K562 (cell line): ENCODE measurements around the gene GPR107. TPM values are rescaled to one million over a fixed set of nuclear protein-coding genes. Genes with fewer than 3 reads are reported as not detected.

Source experiments
- ATAC-seq: fragments of 200-7000 bp; cut with Tn5 transposase; 3 replicates; pipeline ENCODE4 v1.9.1; 2020; ENCODE audit warnings: moderate library complexity
- BruUV-seq: library from RNA; stranded (reverse); fragments of 400-500 nt; replicated peaks from 2 replicates; lab custom pipeline; 2021; lab: Mats Ljungman, UMichigan
- CTCF ChIA-PET: fragments of 300-600 bp; formaldehyde crosslinking; extraction: SDS; loops from one replicate; lab custom pipeline; 2021; ENCODE audit warnings: low intra/inter-chr PET ratio; lab: Yijun Ruan, JAX
- POLR2A ChIA-PET: fragments of 300-600, 350-650 bp; sonication (Branson Sonifier 250); formaldehyde crosslinking; extraction: SDS; loops from one replicate; lab custom pipeline; 2021; ENCODE audit warnings: antibody characterized with exemption, inconsistent platforms; lab: Yijun Ruan, JAX
- DNase-seq, 4 experiments: peaks; one replicate each; pipeline versions ENCODE4 v3.0.0 to v3.0.0-alpha.2; 2011 to 2018; ENCODE audit warnings: low spot score in 3 of 4, mixed read lengths in 3 of 4; ENCODE audit errors: extremely low read depth in 1 of 4
- FAIRE-seq: peaks from 2 replicates; lab custom pipeline; 2011; peaks lifted over from hg19 to GRCh38; lab: Jason Lieb, UNC
- H2AFZ ChIP-seq: 2 replicates; pipeline ENCODE4 v1.6.0; 2011; ENCODE audit warnings: low read depth, low read length, control low read depth, inconsistent platforms
- H3K27ac ChIP-seq: fragments of 200-600 bp; 3 replicates; pipeline ENCODE4 v1.8.0; 2011; ENCODE audit warnings: low read depth, mild to moderate bottlenecking, control low read depth, inconsistent platforms, low read length, moderate library complexity, mixed read lengths; ENCODE audit errors: extremely low read depth
- H3K27me3 ChIP-seq, 2 experiments: fragments of 300-600 bp in 1 of 2; 2 replicates in 1 of 2; 3 replicates in 1 of 2; pipeline versions ENCODE4 v1.6.0 to v1.8.0; 2011; ENCODE audit warnings: inconsistent platforms in 2 of 2, low read length in 2 of 2, mild to moderate bottlenecking in 1 of 2, mixed read lengths in 1 of 2, moderate library complexity in 1 of 2; ENCODE audit not compliant: control insufficient read depth in 2 of 2, insufficient read depth in 2 of 2
- H3K36me3 ChIP-seq: fragments of 300-600 bp; 3 replicates; pipeline ENCODE4 v1.8.0; 2011; ENCODE audit warnings: mild to moderate bottlenecking, low read length, inconsistent platforms; ENCODE audit not compliant: control insufficient read depth, insufficient read depth
- H3K4me1 ChIP-seq, 2 experiments: fragments of 200-600 bp in 1 of 2; replicated peaks in 1 of 2; 2 replicates in 1 of 2; 3 replicates in 1 of 2; pipeline versions ENCODE4 v1.5.1 to v1.8.0; 2011; ENCODE audit warnings: inconsistent platforms in 2 of 2, low read length in 2 of 2, mild to moderate bottlenecking in 1 of 2, mixed read lengths in 1 of 2, moderate library complexity in 1 of 2; ENCODE audit not compliant: control insufficient read depth in 2 of 2, insufficient read depth in 2 of 2
- H3K4me2 ChIP-seq: 2 replicates; pipeline ENCODE4 v1.6.1; 2011; ENCODE audit warnings: low read length, control low read depth, inconsistent platforms, mixed read lengths; ENCODE audit not compliant: insufficient read depth
- H3K4me3 ChIP-seq: fragments of 200-600 bp; sonication (generic), shearing (Covaris generic); 2 replicates; pipeline ENCODE4 v1.5.1; 2016; ENCODE audit warnings: control low read depth, inconsistent platforms
- H3K79me2 ChIP-seq: fragments of 200-600 bp; 3 replicates; pipeline ENCODE4 v1.8.0; 2011; ENCODE audit warnings: low read length, inconsistent platforms; ENCODE audit not compliant: control insufficient read depth, insufficient read depth
- H3K9ac ChIP-seq, 2 experiments: 2 replicates each; pipeline versions ENCODE4 v1.6.0 to v1.6.1; 2011; ENCODE audit warnings: low read depth in 2 of 2, low read length in 2 of 2, control low read depth in 1 of 2, inconsistent platforms in 1 of 2, mild to moderate bottlenecking in 1 of 2, mixed read lengths in 1 of 2; ENCODE audit not compliant: insufficient read depth in 1 of 2
- H3K9me1 ChIP-seq: one replicate; pipeline ENCODE4 v1.6.0; 2011; ENCODE audit warnings: inconsistent platforms, mild to moderate bottlenecking, low read length, moderate library complexity; ENCODE audit not compliant: control insufficient read depth, insufficient read depth
- H3K9me3 ChIP-seq: replicated peaks from 2 replicates; pipeline ENCODE4 v1.5.1; 2011; ENCODE audit warnings: low read depth, low read length, inconsistent platforms; ENCODE audit not compliant: control insufficient read depth, insufficient read depth
- H4K20me1 ChIP-seq: replicated peaks from 2 replicates; pipeline ENCODE4 v1.6.1; 2011; ENCODE audit warnings: low read length, inconsistent platforms, mixed read lengths; ENCODE audit not compliant: control insufficient read depth, insufficient read depth
- ARID4B ChIP-seq: sonication (generic); formaldehyde crosslinking; IDR thresholded peaks from 2 replicates; pipeline ENCODE4 v1.8.0; 2022; ENCODE audit warnings: mild to moderate bottlenecking, missing genetic modification reagents
- CEBPG ChIP-seq, 3 experiments: fragments of 200-800 bp in 1 of 3; sonication (Bioruptor generic) in 1 of 3; sonication (generic) in 1 of 3; formaldehyde crosslinking in 1 of 3; IDR thresholded peaks in 2 of 3; conservative IDR thresholded peaks in 1 of 3; 2 replicates each; pipeline versions ENCODE4 v1.6.1 to v1.8.0; 2016 to 2022; ENCODE audit warnings: missing compliant biosample characterization in 2 of 3, missing genetic modification characterization in 2 of 3, mild to moderate bottlenecking in 1 of 3, missing genetic modification reagents in 1 of 3
- GTF2F1 ChIP-seq: IDR thresholded peaks from 2 replicates; pipeline ENCODE4 v1.6.1; 2011; ENCODE audit warnings: low read depth, low read length, improper control_type of control experiment
- IRF9 ChIP-seq: fragments of 450-650 bp; IDR thresholded peaks from 2 replicates; pipeline ENCODE4 v1.6.1; 2016; ENCODE audit warnings: missing biosample characterization, missing genetic modification characterization
- MXI1 ChIP-seq: IDR thresholded peaks from 2 replicates; pipeline ENCODE4 v1.6.1; 2011; ENCODE audit warnings: low read depth, mild to moderate bottlenecking, improper control_type of control experiment, low read length
- MYNN ChIP-seq, 2 experiments: sonication (generic); formaldehyde crosslinking in 1 of 2; IDR thresholded peaks; 2 replicates each; pipeline versions ENCODE4 v1.5.0 to v1.6.1; 2016 to 2020; ENCODE audit warnings: antibody characterized with exemption in 1 of 2, missing genetic modification reagents in 1 of 2
- PRMT5 ChIP-seq: sonication (generic); formaldehyde crosslinking; IDR thresholded peaks from 2 replicates; pipeline ENCODE4 v1.5.0; 2020; ENCODE audit warnings: missing genetic modification reagents
- STAG1 ChIP-seq: sonication (generic); formaldehyde crosslinking; IDR thresholded peaks from 2 replicates; pipeline ENCODE4 v1.5.0; 2020; ENCODE audit warnings: missing genetic modification reagents, borderline replicate concordance
- ZNF224 ChIP-seq: sonication (generic); formaldehyde crosslinking; IDR thresholded peaks from 2 replicates; pipeline ENCODE4 v1.8.0; 2022; ENCODE audit warnings: mild to moderate bottlenecking, missing genetic modification reagents
- ZNF592 ChIP-seq: fragments of 450-650 bp; IDR thresholded peaks from 2 replicates; pipeline ENCODE4 v1.6.1; 2017; ENCODE audit warnings: antibody characterized with exemption, mild to moderate bottlenecking
- ZNF668 ChIP-seq: fragments of 250-450 bp; sonication (Bioruptor Pico); IDR thresholded peaks from 2 replicates; pipeline ENCODE4 v1.8.0; 2022; ENCODE audit warnings: mild to moderate bottlenecking, inconsistent platforms
- WGBS: fragments of 100-300 bp; shearing (Covaris generic); methylation state at CpG from one replicate; pipeline ENCODE4 v1.1.6; 2016; ENCODE audit warnings: low coverage, mixed read lengths; ENCODE audit not compliant: insufficient coverage; ENCODE audit errors: missing lambda C conversion rate; 5-methylcytosine and 5-hydroxymethylcytosine counted together
- in situ Hi-C: fragments of 300-500 bp; cut with MboI; formaldehyde crosslinking; loops from 4 replicates; pipeline ENCODE4 v1.15.0; 2018; ENCODE audit warnings: inconsistent platforms, mixed read lengths
- intact Hi-C: fragments of 100-400 bp; cut with micrococcal nuclease; formaldehyde crosslinking; loops from 2 replicates; pipeline ENCODE4 v1.14.2; 2022
- polyA plus RNA-seq, 8 experiments: library from polyadenylated mRNA; depleted of rRNA in 4 of 8; stranded (reverse) in 5 of 8; unstranded in 3 of 8; fragments of >200 nt; fragmentation: Nextera tagmentation in 2 of 8; fragmentation: Illumina TruSeq in 1 of 8; extraction: Ambion mirVana in 2 of 8; extraction: Trizol in 1 of 8; gene quantifications; 2 replicates each; pipeline versions ENCODE4 v1.2.1 to v1.2.3, GENCODE V29; 2011 to 2014; ENCODE audit warnings: inconsistent platforms in 1 of 8, missing spikeins in 1 of 8
- total RNA-seq, 7 experiments: library from RNA; depleted of rRNA in 6 of 7; stranded (reverse); fragments of >200 nt in 6 of 7; fragmentation: Illumina TruSeq in 2 of 7; extraction: Trizol in 2 of 7; gene quantifications; 2 replicates each; pipeline versions ENCODE4 v1.2.1 to v1.2.3, GENCODE V29; 2011 to 2021; ENCODE audit warnings: low replicate concordance in 1 of 7

GPR107 gene
- total and polyA plus RNA-seq, 9 of the 15 experiments (the other 6 are each of a cell fraction or from before 2014, with no cell fraction given), result 3.2 to 34.6 (median 14.4) TPM

- H3K79me2 ChIP-seq, result no peaks in the 10 kb centered on the region
- no peak for FAIRE-seq
- H3K27ac ChIP-seq, result no peak overlapping the region
- no peaks in the 10 kb centered on the region for H4K20me1 ChIP-seq
- intact Hi-C loops (no loop called here), in situ Hi-C loops (loop anchor here (25.0 kb wide), 1 partner anchor 547 kb away; the partner anchor contains the start of gene EXOSC2)
- no TSS peak for BruUV-seq
- ChIA-PET CTCF (interaction anchor here (0.6 kb wide), 1 partner anchor 27 kb away, joined by 3 read pairs; no protein-coding TSS in a partner anchor), POLR2A (interaction anchor here (0.7 kb wide), 1 partner anchor 55 kb away, joined by 3 read pairs; no protein-coding TSS in a partner anchor)
- no peak overlapping the region for H3K9ac ChIP-seq
- WGBS, result 79% methylated on average over 10 of the region's 10 CpGs
- H3K4me2 ChIP-seq, result no peak overlapping the region
- no peak overlapping the region for H3K4me3 ChIP-seq
- H3K27me3 ChIP-seq, result no peaks in the 10 kb centered on the region; a peak in 1 of 5 replicates
- no peaks in the 10 kb centered on the region for H3K9me3 ChIP-seq
- ATAC-seq, result no peak
- H3K36me3 ChIP-seq, result peaks cover 4% of the 10 kb centered on the region; the same call in 2 of the 3 replicates
- peaks cover 6% of the 10 kb centered on the region for H3K9me1 ChIP-seq
- no peak for DNase-seq
- peaks cover 34 to 46% of the 10 kb centered on the region in 2 experiments for H3K4me1 ChIP-seq
- H2AFZ ChIP-seq, result no peak overlapping the region
- TF ChIP-seq ZNF592 (no peak), PRMT5 (CRISPR knock-in tag) (no peak), MYNN (IDR thresholded peaks at IDR 0.05) (no peak), MYNN (CRISPR knock-in tag; IDR thresholded peaks at IDR 0.05) (no peak), GTF2F1 (no peak), ZNF224 (CRISPR knock-in tag) (no peak), STAG1 (CRISPR knock-in tag) (no peak), ZNF668 (no peak), ARID4B (CRISPR knock-in tag) (no peak), MXI1 (no peak), IRF9 (no peak), CEBPG (CRISPR knock-in tag; IDR thresholded peaks at IDR 0.05) (no peak), CEBPG (tag; conservative IDR thresholded peaks at IDR 0.05 in 1 of 2, IDR thresholded peaks at IDR 0.05 in 1 of 2) (no peak)
These were observed 87.0 kb downstream of the GPR107 start for GRCh38 chr9:130140706-130141105.
